MM.1S (cell line): ENCODE data around the gene SATB2.

Experiments used
- CTCF ChIP-seq: fragments of 300-600 bp; sonication (generic); IDR thresholded peaks from 2 replicates; pipeline ENCODE4 v1.5.1; 2016; ENCODE audit warnings: antibody characterized with exemption, low read length, mixed read lengths
- EZH2 ChIP-seq: fragments of 300-600 bp; sonication (generic); optimal IDR thresholded peaks from 2 replicates; pipeline ENCODE3; 2017; ENCODE audit warnings: low read depth, mild to moderate bottlenecking, antibody characterized with exemption, low read length, mixed read lengths
- EZH2phosphoT487 ChIP-seq: fragments of 300-600 bp; sonication (generic); IDR thresholded peaks from 2 replicates; pipeline ENCODE4 v1.6.1; 2018; ENCODE audit warnings: antibody characterized with exemption, low read length

GRCh38 chr2:199444749-199445148 is 13.0 kb downstream of the SATB2 start:
- TF ChIP-seq CTCF (no peak), EZH2 (no peak), EZH2phosphoT487 (no peak)
